Mammary epithelial cell (primary cell): Measurements from ENCODE around the gene GSTA5.
"Not testable (repeated sequence)": the region's sequence is repeated elsewhere in the genome, so short reads cannot be mapped to it uniquely, and the experiment has no call there.

ENCODE experiments used
- CTCF ChIP-seq, 2 donors: IDR thresholded peaks in 1 of 2; conservative IDR thresholded peaks in 1 of 2; 2 replicates each; pipeline ENCODE4 v1.5.1; 2011 to 2012; ENCODE audit warnings: inconsistent platforms in 2 of 2, low read length in 2 of 2, mild to moderate bottlenecking in 2 of 2, control low read depth in 1 of 2, low read depth in 1 of 2; ENCODE audit not compliant: insufficient read depth in 1 of 2; ENCODE audit errors: extremely low read depth in 1 of 2
- EZH2 ChIP-seq: IDR thresholded peaks from 2 replicates; pipeline ENCODE4 v1.6.1; 2012; ENCODE audit warnings: low read length, inconsistent platforms, borderline replicate concordance

DNA sequence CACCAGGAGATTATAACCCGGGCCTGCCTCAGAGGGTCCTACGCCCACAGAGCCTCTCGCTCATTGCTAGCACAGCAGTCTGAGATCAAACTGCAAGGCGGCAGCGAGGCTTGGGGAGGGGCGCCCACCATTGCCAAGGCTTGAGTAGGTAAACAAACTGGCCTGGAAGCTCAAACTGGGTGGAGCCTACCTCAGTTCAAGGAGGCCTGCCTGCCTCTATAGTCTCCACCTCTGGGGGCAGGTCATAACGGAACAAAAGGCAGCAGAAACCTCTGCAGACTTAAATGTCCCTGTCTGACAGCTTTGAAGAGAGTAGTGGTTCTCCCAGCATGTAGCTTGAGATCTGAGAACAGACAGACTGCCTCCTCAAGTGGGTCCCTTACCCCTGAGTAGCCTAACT, 20.5 kb upstream of the GSTA5 start:
- TF ChIP-seq EZH2; CTCF (conservative IDR thresholded peaks at IDR 0.05 in 1 of 2, IDR thresholded peaks at IDR 0.05 in 1 of 2; ENCODE audit: extremely low read depth in 1 of 2, insufficient read depth in 1 of 2, low read depth in 1 of 2, low read length in 2 of 2): not testable (repeated sequence)
